HG03097 (cell line): ENCODE results near the gene GPANK1.

Experiments
- ATAC-seq: cut with Tn5 transposase; IDR thresholded peaks from one replicate; pipeline ENCODE4 v1.9.1; 2021; ENCODE audit not compliant: unreplicated experiment, low FRiP score

The GPANK1 gene

GRCh38 chr6:31691564-31692108 lies 26.8 kb upstream of the GPANK1 start:
- ATAC-seq, result no peak

GRCh38 chr6:31691078-31691463 lies 26.3 kb upstream of the GPANK1 start:
- no peak for ATAC-seq

- no peak for ATAC-seq
These were observed 25.7 kb upstream of the GPANK1 start for GRCh38 chr6:31690231-31691077.

DNA sequence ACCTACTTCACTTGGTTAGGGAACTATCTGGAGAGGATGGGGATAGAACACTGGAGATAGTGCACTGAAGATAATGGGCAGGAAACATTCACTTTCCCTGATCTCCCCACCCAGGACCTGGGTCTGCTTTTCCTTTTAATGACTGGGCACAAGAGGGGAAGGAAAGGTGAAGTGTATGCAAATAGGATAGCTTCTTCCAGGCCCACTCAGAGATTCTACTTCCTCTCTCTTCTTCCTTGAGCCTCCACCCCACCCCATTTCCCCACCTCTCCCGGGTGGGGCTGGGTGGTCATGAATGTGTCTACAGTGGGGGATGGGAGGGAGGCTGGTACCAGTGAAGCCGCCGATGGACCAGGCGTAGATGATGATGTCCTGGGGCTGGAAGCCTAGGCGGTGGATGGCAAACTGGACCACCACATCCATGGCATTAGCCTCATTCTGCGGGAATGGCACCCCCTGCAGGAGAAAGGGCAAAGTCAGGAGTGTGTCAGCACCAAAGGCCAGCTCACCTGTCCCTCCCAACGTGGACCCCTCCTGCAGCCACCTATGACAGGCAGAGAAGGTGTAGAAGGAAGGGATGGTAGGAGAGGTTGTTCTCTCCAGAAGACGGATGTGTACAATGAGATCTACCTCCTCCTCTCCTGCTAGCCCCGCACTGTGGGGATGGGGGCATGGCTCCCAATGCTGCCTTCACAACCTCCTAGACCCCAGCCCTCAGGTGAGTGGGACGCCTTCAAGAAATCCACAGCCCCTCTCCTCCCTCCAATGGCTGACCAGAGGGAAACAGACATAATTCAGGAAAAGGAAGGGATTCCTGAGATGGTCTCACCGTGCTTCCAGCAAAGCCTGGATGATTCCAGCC lies 24.7 kb upstream of the GPANK1 start:
- no peak for ATAC-seq

- ATAC-seq, result no peak
These were observed 23.3 kb upstream of the GPANK1 start for GRCh38 chr6:31687860-31688693.

GRCh38 chr6:31687321-31687720 lies 22.5 kb upstream of the GPANK1 start:
- no peak for ATAC-seq

DNA sequence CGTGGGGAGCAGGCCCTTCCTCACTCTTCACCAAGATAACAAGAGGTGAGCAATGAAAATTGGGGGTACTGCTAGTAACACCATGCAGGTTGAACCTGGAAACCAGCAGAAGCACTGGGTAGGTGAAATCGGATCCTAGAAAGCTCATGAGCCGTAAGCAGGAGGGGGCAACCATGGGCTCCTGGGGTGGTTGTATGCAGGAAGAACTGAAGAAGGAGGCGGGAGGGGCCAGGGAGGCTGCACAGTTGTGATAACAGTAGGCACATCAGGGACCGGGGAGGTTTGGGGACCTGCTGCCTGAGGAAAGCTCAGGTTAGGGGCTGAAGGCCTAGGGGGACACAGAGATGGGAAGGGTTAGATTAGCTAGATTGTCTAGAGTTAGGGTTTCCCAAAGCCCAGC lies 21.7 kb upstream of the GPANK1 start:
- ATAC-seq, result no peak

GRCh38 chr6:31683591-31683990 lies 18.8 kb upstream of the GPANK1 start:
- no peak for ATAC-seq

- no peak for ATAC-seq
These were observed 16.4 kb upstream of the GPANK1 start for GRCh38 chr6:31681135-31681671.

DNA sequence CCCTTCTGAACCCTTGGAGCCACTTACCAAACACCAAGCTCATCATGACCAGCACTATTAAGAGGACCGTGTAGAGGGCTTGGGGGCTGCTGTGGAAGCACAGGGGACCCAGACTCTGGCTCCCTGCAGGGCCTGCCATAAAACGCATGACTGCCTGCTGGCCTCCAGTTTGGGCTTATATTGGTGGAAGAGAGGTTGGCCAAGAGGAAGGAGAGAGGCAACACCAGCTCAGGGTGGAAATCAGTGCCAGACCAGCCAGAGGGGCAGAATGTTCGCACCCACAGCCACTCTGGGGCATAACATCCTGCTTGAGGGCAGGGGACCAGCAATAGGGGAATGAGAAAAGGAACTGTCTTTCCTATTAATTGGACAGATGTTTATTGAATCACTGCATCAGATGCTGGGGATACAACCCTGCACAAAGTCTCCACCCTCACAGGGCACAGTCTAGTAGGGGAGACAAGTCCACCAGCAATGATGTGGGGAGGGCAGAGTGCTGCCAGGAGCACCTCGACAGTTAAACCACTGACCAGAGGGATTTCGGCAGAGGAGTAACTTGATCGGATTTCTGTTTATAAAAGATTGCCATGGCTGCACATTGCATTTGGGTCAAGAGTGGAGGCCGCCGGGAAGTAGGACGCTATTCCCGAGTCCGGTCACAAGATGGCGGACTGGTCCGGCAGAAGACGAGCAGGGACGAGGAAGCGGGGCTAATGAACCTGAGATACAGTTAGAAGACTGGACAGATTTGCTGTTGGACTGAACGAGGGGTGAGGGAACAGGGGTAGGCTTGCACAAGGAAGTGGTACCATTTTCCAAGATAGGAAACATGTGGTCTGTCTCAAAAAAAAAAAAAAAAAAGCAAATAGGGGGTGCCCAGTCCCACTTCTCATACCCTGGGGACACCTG lies 15.7 kb upstream of the GPANK1 start, which contains the start of gene LY6G5C:
Gene LY6G5C (minus strand): TSS at position 842 of the 909 bp plus-strand sequence. CDS start 694 bp downstream, at position 148.
- no peak for ATAC-seq

DNA sequence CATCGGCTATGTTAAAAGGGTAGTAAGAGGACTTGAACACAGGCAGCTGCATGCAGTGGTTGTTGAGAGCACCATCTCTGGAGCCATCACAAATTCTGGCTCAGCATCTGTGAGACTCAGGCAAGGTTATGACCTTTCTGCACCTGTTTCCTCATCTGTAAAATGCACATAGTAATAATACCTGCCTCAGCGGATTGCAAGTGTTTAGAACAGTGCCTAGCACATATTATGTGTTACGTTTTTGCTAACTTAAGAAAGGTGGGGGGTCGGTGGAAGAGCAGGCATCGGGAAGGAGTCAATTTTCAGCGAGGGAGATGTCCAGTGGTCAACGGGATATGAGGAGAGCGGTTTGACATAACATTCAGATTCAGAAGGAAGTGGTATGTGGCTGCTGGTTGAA lies 13.2 kb upstream of the GPANK1 start:
- no peak for ATAC-seq

GRCh38 chr6:31676904-31677303 lies 12.1 kb upstream of the GPANK1 start:
- no peak for ATAC-seq

DNA sequence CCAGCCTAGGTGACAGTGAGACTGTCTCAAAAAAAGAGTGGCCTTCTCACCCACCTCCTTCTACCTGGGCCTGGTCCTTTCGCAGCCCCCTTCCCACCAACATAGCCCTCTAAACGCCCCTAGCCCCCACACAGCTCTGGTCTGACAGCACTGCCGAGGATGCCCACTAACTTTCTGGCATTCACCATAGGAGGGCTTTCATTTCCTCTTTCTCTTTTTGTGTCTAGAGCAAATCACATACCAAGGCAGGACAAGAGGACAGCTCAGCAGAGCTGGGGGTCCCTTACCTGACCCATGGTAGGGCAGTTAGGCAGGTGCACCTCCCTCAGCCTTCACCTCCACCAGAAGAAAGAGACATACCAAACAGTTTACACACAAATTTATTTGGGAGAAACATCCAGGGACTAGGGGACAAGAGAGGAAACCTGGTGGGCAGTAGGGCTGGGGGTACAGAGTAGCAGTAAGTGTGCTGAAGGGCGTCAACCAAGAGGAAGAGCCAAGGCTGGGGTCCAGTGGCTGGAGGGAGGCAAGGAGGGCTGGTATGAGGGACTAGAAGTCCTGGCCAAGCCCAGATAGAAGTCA lies 11.6 kb upstream of the GPANK1 start:
- ATAC-seq, result no peak

DNA sequence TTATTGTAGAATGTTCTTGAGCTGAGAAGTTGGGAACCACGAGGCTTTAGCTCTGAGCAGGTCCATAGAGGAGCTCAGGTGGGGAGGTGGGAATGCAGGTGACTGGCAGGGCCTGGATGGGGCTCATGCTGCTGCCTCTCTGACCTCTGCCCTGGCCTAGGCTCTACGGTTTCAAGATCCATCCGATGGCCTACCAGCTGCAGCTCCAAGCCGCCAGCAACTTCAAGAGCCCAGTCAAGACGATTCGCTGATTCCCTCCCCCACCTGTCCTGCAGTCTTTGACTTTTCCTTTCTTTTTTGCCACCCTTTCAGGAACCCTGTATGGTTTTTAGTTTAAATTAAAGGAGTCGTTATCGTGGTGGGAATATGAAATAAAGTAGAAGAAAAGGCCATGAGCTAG lies 4.9 kb upstream of the GPANK1 start, which contains the start of gene LY6G5B:
Gene LY6G5B (plus strand): TSS at position 301 of the 400 bp plus-strand sequence. CDS start 975 bp downstream, outside the sequence.
- no peak for ATAC-seq

GRCh38 chr6:31666337-31666965 lies 1.7 kb upstream of the GPANK1 start:
- no peak for ATAC-seq

GRCh38 chr6:31665501-31666336 lies 922 bp upstream of the GPANK1 start, which contains the start of gene CSNK2B:
Gene CSNK2B, plus strand, starts transcription at chr6:31666080. Its CDS starts 752 bp downstream, at chr6:31666832.
- peak; percentile 72 for ATAC-seq
